B cell (primary cell): ENCODE data around the gene TXK. TPM values are rescaled to one million over a fixed set of nuclear protein-coding genes. Genes with fewer than 3 reads are reported as not detected.

Source experiments
- ATAC-seq: fragments of 200-7000 bp; cut with Tn5 transposase; one replicate; pipeline ENCODE4 v1.10.0; 2021; ENCODE audit warnings: low read depth, mild to moderate bottlenecking, moderate number of reproducible peaks, moderate library complexity
- CTCF ChIA-PET: fragments of 350-600 bp; sonication (Branson Sonifier 250); formaldehyde crosslinking; loops from one replicate; lab custom pipeline; 2021; ENCODE audit warnings: antibody characterized with exemption, inconsistent platforms; lab: Charles Lee
- POLR2A ChIA-PET: fragments of 350-600 bp; sonication (Branson Sonifier 250); formaldehyde crosslinking; loops from one replicate; lab custom pipeline; 2021; ENCODE audit warnings: antibody characterized with exemption; lab: Charles Lee
- DNase-seq: peaks from one replicate; pipeline ENCODE4 v3.0.0; 2013
- H2AFZ ChIP-seq: 2 replicates; pipeline ENCODE4 v1.6.1; 2012; ENCODE audit warnings: mild to moderate bottlenecking, low read depth, low read length; ENCODE audit not compliant: insufficient read depth, poor library complexity, severe bottlenecking
- H3K27ac ChIP-seq, 2 donors: 1 replicate in 1 of 2; 2 replicates in 1 of 2; pipeline ENCODE4 v1.5.1; 2012 to 2013; ENCODE audit warnings: low read length in 2 of 2, mild to moderate bottlenecking in 2 of 2, moderate library complexity in 1 of 2
- H3K27me3 ChIP-seq, 4 experiments: fragments of 200-600 bp in 1 of 4; sonication (generic) in 1 of 4; replicated peaks in 1 of 4; 1 replicate in 2 of 4; 2 replicates in 2 of 4; pipeline versions ENCODE4 v1.6.1 to v1.7.0; 2013 to 2016; ENCODE audit warnings: low read length in 3 of 4, mild to moderate bottlenecking in 2 of 4, mixed read lengths in 1 of 4, moderate library complexity in 1 of 4; ENCODE audit not compliant: insufficient read depth in 4 of 4, control insufficient read depth in 3 of 4; ENCODE audit errors: control extremely low read depth in 1 of 4
- H3K36me3 ChIP-seq, 2 experiments: replicated peaks in 1 of 2; 1 replicate in 1 of 2; 2 replicates in 1 of 2; pipeline versions ENCODE4 v1.6.1 to v1.7.1; 2013; ENCODE audit warnings: low read length in 1 of 2; ENCODE audit not compliant: insufficient read depth in 2 of 2, control insufficient read depth in 1 of 2; ENCODE audit errors: control extremely low read depth in 1 of 2, extremely low read depth in 1 of 2
- H3K4me1 ChIP-seq, 2 donors: fragments of 200-600 bp in 1 of 2; sonication (generic) in 1 of 2; 1 replicate in 1 of 2; 2 replicates in 1 of 2; pipeline versions ENCODE4 v1.5.1 to v1.6.1; 2013 to 2017; ENCODE audit warnings: low read length in 2 of 2; ENCODE audit not compliant: control insufficient read depth in 2 of 2, insufficient read depth in 2 of 2
- H3K4me2 ChIP-seq: replicated peaks from 2 replicates; pipeline ENCODE3; 2012; ENCODE audit warnings: mild to moderate bottlenecking, low read depth, low read length; ENCODE audit not compliant: poor library complexity, severe bottlenecking
- H3K4me3 ChIP-seq, 5 experiments: fragments of 200-600 bp in 1 of 5; sonication (generic) in 1 of 5; 1 replicate in 3 of 5; 2 replicates in 2 of 5; pipeline versions ENCODE4 v1.5.1 to v1.7.0; 2011 to 2016; ENCODE audit warnings: low read length in 4 of 5, mild to moderate bottlenecking in 4 of 5, low read depth in 2 of 5, control low read depth in 1 of 5, moderate library complexity in 1 of 5; ENCODE audit not compliant: insufficient read depth in 1 of 5; ENCODE audit errors: control extremely low read depth in 1 of 5, extremely low read depth in 1 of 5
- H3K79me2 ChIP-seq: fragments of 200-600 bp; sonication (generic); one replicate; pipeline ENCODE4 v1.6.0; 2016; ENCODE audit warnings: low read length; ENCODE audit not compliant: control insufficient read depth, insufficient read depth
- H3K9ac ChIP-seq: fragments of 200-600 bp; sonication (generic); 2 replicates; pipeline ENCODE4 v1.6.1; 2017; ENCODE audit warnings: mild to moderate bottlenecking, low read length, moderate library complexity
- H3K9me3 ChIP-seq, 3 donors: one replicate each; pipeline versions ENCODE4 v1.6.1 to v1.7.1; 2013; ENCODE audit warnings: low read length in 2 of 3; ENCODE audit not compliant: control insufficient read depth in 2 of 3, insufficient read depth in 1 of 3; ENCODE audit errors: control extremely low read depth in 1 of 3
- H4K20me1 ChIP-seq: 2 replicates; pipeline ENCODE4 v1.6.0; 2012; ENCODE audit warnings: mild to moderate bottlenecking, low read length; ENCODE audit not compliant: insufficient read depth, control insufficient read depth, poor library complexity, severe bottlenecking
- H3K27ac Mint-ChIP-seq: one replicate; pipeline ENCODE4 v1.8.0; 2021; ENCODE audit warnings: mixed read lengths
- H3K27me3 Mint-ChIP-seq: one replicate; pipeline ENCODE4 v1.8.0; 2021; ENCODE audit warnings: mixed read lengths
- H3K4me1 Mint-ChIP-seq: one replicate; pipeline ENCODE4 v1.8.0; 2021; ENCODE audit warnings: mixed read lengths
- H3K4me3 Mint-ChIP-seq: one replicate; pipeline ENCODE4 v1.8.0; 2021; ENCODE audit warnings: mixed read lengths
- H3K9me3 Mint-ChIP-seq: one replicate; pipeline ENCODE4 v1.8.0; 2022; ENCODE audit warnings: mixed read lengths; ENCODE audit not compliant: insufficient read depth
- CTCF ChIP-seq: fragments of 200-600 bp; IDR thresholded peaks from one replicate; pipeline ENCODE4 v1.8.0; 2022; ENCODE audit warnings: antibody characterized with exemption, mild to moderate bottlenecking
- EZH2 ChIP-seq: IDR thresholded peaks from 2 replicates; pipeline ENCODE4 v1.6.1; 2012; ENCODE audit warnings: borderline replicate concordance, low read depth, mild to moderate bottlenecking, moderate library complexity, low read length; ENCODE audit not compliant: insufficient read depth, poor library complexity, severe bottlenecking
- WGBS: methylation state at CpG from one replicate; pipeline ENCODE4 v1.1.5; 2013; ENCODE audit warnings: missing lambda C conversion rate; ENCODE audit not compliant: insufficient coverage; 5-methylcytosine and 5-hydroxymethylcytosine counted together
- intact Hi-C: fragments of 100-400 bp; cut with micrococcal nuclease; formaldehyde crosslinking; loops from one replicate; pipeline ENCODE4 v1.10.0; 2022
- polyA plus RNA-seq: library from polyadenylated mRNA; depleted of rRNA; stranded (reverse); fragments of >200 nt; gene quantifications from 2 replicates; pipeline ENCODE4 v1.2.3, GENCODE V29; 2012
- total RNA-seq, 2 donors: library from RNA; stranded (reverse); fragments of 120-200 nt in 1 of 2; gene quantifications; 1 replicate in 1 of 2; 2 replicates in 1 of 2; pipeline versions ENCODE4 v1.2.3 to v1.2.4, GENCODE V29; 2013 to 2022

The TXK gene
- total and polyA plus RNA-seq, 2 donors (not counting 1 experiment from before 2014, with no cell fraction given): 0.79 to 1.1 TPM

- TF ChIP-seq CTCF: no peak
- no peak for TF ChIP-seq EZH2
- Histone ChIP-seq H3K4me3 (no peak overlapping the region), H3K79me2 (no peaks in the 10 kb centered on the region), H3K27ac (no peak overlapping the region), H4K20me1 (peaks cover 3% of the 10 kb centered on the region), H3K36me3 (no peaks in the 10 kb centered on the region), H3K4me1 (peaks cover 3% of the 10 kb centered on the region in 2 donors), H3K27me3 (peaks cover 2 to 32% (median 18%) of the 10 kb centered on the region in 4 experiments), H3K9me3 (no peaks in the 10 kb centered on the region), H2AFZ (no peak overlapping the region), H3K4me2 (no peak overlapping the region), H3K9ac (no peak overlapping the region)
- intact Hi-C loops: no loop called here
- CTCF ChIA-PET: no interaction called here
- 100% methylated on average over 1 of the region's 3 CpGs for WGBS
- no peak for DNase-seq
- Mint-ChIP-seq H3K27me3 (peaks cover 41% of the 10 kb centered on the region), H3K4me1 (peaks cover 3% of the 10 kb centered on the region), H3K27ac (no peak overlapping the region), H3K9me3 (no peaks in the 10 kb centered on the region), H3K4me3 (no peak overlapping the region)
- POLR2A ChIA-PET: no interaction called here
- no peak for ATAC-seq
Measured at GRCh38 chr4:48022192-48022799, 111.8 kb downstream of the TXK start.

- Mint-ChIP-seq H3K4me3 (no peak overlapping the region), H3K27me3 (peaks cover 40% of the 10 kb centered on the region), H3K4me1 (peaks cover 11% of the 10 kb centered on the region), H3K9me3 (no peaks in the 10 kb centered on the region), H3K27ac (no peak overlapping the region)
- Histone ChIP-seq H3K4me1 (peaks cover 10 to 13% of the 10 kb centered on the region in 2 donors), H3K9ac (no peak overlapping the region), H3K79me2 (no peaks in the 10 kb centered on the region), H2AFZ (no peak overlapping the region), H3K9me3 (no peaks in the 10 kb centered on the region), H4K20me1 (peaks cover 5% of the 10 kb centered on the region), H3K4me3 (no peak overlapping the region), H3K4me2 (no peak overlapping the region), H3K27ac (no peak overlapping the region), H3K27me3 (peaks cover 2 to 44% (median 23%) of the 10 kb centered on the region in 4 experiments), H3K36me3 (no peaks in the 10 kb centered on the region)
- ATAC-seq: no peak
- no peak for TF ChIP-seq CTCF
- no peak for TF ChIP-seq EZH2
- ChIA-PET CTCF (interaction anchor here (1.1 kb wide), 1 partner anchor 87 kb away, joined by 3 read pairs; no protein-coding TSS in a partner anchor), POLR2A (no interaction called here)
- no CpG with 5 or more reads among the region's 1 CpG for WGBS
- intact Hi-C loops: no loop called here
- DNase-seq: no peak
Measured at GRCh38 chr4:48021100-48021499, 113.0 kb downstream of the TXK start.
